GM04504 (cell line): ENCODE results near the gene RAB40A.

ENCODE experiments used
- DNase-seq: peaks from one replicate; pipeline ENCODE4 v3.0.0-alpha.2; 2012; ENCODE audit warnings: low read depth

Gene RAB40A

GRCh38 chrX:103519389-103519788 lies at the start of gene RAB40A:
Gene RAB40A, minus strand, starts transcription at chrX:103519489. Its CDS starts 18,733 bp downstream, at chrX:103500756.
- DNase-seq, result no peak

- peak; percentile 42 for DNase-seq
These were observed 46.5 kb upstream of the RAB40A start for GRCh38 chrX:103565752-103566151.

- DNase-seq, result no peak
These were observed 45.9 kb upstream of the RAB40A start for GRCh38 chrX:103565197-103565596.

GRCh38 chrX:103562801-103563200 lies 43.5 kb upstream of the RAB40A start:
- DNase-seq, result no peak

GRCh38 chrX:103560256-103560655 lies 41.0 kb upstream of the RAB40A start:
- DNase-seq, result no peak

- DNase-seq, result no peak
These were observed 37.8 kb upstream of the RAB40A start for GRCh38 chrX:103556963-103557612.

GRCh38 chrX:103554687-103555424 lies 35.6 kb upstream of the RAB40A start:
- no peak for DNase-seq

- DNase-seq, result no peak
These were observed 32.9 kb upstream of the RAB40A start for GRCh38 chrX:103552236-103552635.

- DNase-seq, result no peak
These were observed 31.2 kb upstream of the RAB40A start for GRCh38 chrX:103550415-103551051.

GRCh38 chrX:103549916-103550315 lies 30.6 kb upstream of the RAB40A start:
- DNase-seq, result no peak

GRCh38 chrX:103540145-103540544 lies 20.9 kb upstream of the RAB40A start:
- DNase-seq, result no peak

GRCh38 chrX:103539695-103540094 lies 20.4 kb upstream of the RAB40A start:
- DNase-seq, result no peak

- DNase-seq, result no peak
These were observed 19.4 kb upstream of the RAB40A start for GRCh38 chrX:103538728-103539127.

- no peak for DNase-seq
These were observed 18.6 kb upstream of the RAB40A start for GRCh38 chrX:103537871-103538387.

GRCh38 chrX:103536732-103537131 lies 17.4 kb upstream of the RAB40A start:
- DNase-seq, result no peak

GRCh38 chrX:103536071-103536470 lies 16.8 kb upstream of the RAB40A start:
- no peak for DNase-seq

- DNase-seq, result no peak
These were observed 15.9 kb upstream of the RAB40A start for GRCh38 chrX:103535206-103535605.

GRCh38 chrX:103533511-103534216 lies 14.4 kb upstream of the RAB40A start:
- DNase-seq, result peak; percentile 44

- DNase-seq, result peak; percentile 65
These were observed 11.7 kb upstream of the RAB40A start for GRCh38 chrX:103531002-103531401.

- no peak for DNase-seq
These were observed 11.3 kb upstream of the RAB40A start for GRCh38 chrX:103530545-103530944.

GRCh38 chrX:103529550-103529949 lies 10.3 kb upstream of the RAB40A start:
- no peak for DNase-seq

- no peak for DNase-seq
These were observed 5.5 kb upstream of the RAB40A start for GRCh38 chrX:103524747-103525146.
